Measurements from ENCODE around the gene CYTH1.

- TF ChIP-seq PATZ1 (CRISPR knock-in tag; IDR thresholded peaks at IDR 0.05; ENCODE audit: borderline replicate concordance) (no peak), BACH2 (CRISPR knock-in tag; IDR thresholded peaks at IDR 0.05; ENCODE audit: borderline replicate concordance) (no peak), TOX (CRISPR knock-in tag; IDR thresholded peaks at IDR 0.05; ENCODE audit: borderline replicate concordance) (no peak), CSRNP3 (CRISPR knock-in tag; IDR thresholded peaks at IDR 0.05) (no peak), ESRRG (CRISPR knock-in tag; IDR thresholded peaks at IDR 0.05) (no peak), SNAI2 (CRISPR knock-in tag; IDR thresholded peaks at IDR 0.05) (no peak), OSR1 (CRISPR knock-in tag; IDR thresholded peaks at IDR 0.05) (no peak)
These were observed 70.0 kb downstream of the CYTH1 start for GRCh38 chr17:78712043-78712442.

Measured in SK-N-SH treated with all-trans-retinoic acid at 6 μM for 48 hours (cell line).